GM23338 (cell line): Measurements from ENCODE around the gene C2orf78. TPM values are rescaled to one million over a fixed set of nuclear protein-coding genes. Genes with fewer than 3 reads are reported as not detected.

ENCODE experiments used
- ATAC-seq: fragments of 200-7000 bp; cut with Tn5 transposase; 3 replicates; pipeline ENCODE4 v1.9.1; 2020
- DNase-seq: peaks from one replicate; pipeline ENCODE4 v3.0.0-alpha.2; 2015; ENCODE audit warnings: low spot score
- H2AFZ ChIP-seq: fragments of 200-600 bp; sonication (generic); 2 replicates; pipeline ENCODE4 v1.8.0; 2016; ENCODE audit warnings: antibody characterized with exemption, mild to moderate bottlenecking, moderate library complexity
- H3F3A ChIP-seq: fragments of 200-600 bp; sonication (generic); replicated peaks from 2 replicates; pipeline ENCODE4 v1.8.0; 2017; ENCODE audit warnings: antibody characterized with exemption, mixed run types, low read depth
- H3K27ac ChIP-seq: fragments of 200-600 bp; sonication (generic); 2 replicates; pipeline ENCODE4 v1.6.1; 2016; ENCODE audit warnings: low read depth
- H3K27me3 ChIP-seq: fragments of 200-600 bp; sonication (generic); 2 replicates; pipeline ENCODE4 v1.8.0; 2016; ENCODE audit warnings: mild to moderate bottlenecking, mixed run types, moderate library complexity; ENCODE audit not compliant: insufficient read depth
- H3K36me3 ChIP-seq: fragments of 200-600 bp; sonication (generic); 2 replicates; pipeline ENCODE4 v1.8.0; 2016; ENCODE audit warnings: mild to moderate bottlenecking; ENCODE audit not compliant: insufficient read depth
- H3K4me1 ChIP-seq: fragments of 200-600 bp; sonication (generic); 2 replicates; pipeline ENCODE4 v1.8.0; 2016; ENCODE audit warnings: mild to moderate bottlenecking, moderate library complexity; ENCODE audit not compliant: insufficient read depth
- H3K4me2 ChIP-seq: fragments of 200-600 bp; sonication (generic); 2 replicates; pipeline ENCODE4 v1.7.1; 2017; ENCODE audit warnings: mixed run types
- H3K4me3 ChIP-seq: fragments of 200-600 bp; sonication (generic); 2 replicates; pipeline ENCODE4 v1.6.1; 2016; ENCODE audit warnings: mixed run types
- H3K79me2 ChIP-seq: fragments of 200-600 bp; sonication (generic); replicated peaks from 2 replicates; pipeline ENCODE4 v1.8.0; 2017; ENCODE audit warnings: mild to moderate bottlenecking; ENCODE audit not compliant: insufficient read depth
- H3K9me2 ChIP-seq: fragments of 200-600 bp; sonication (generic); 2 replicates; pipeline ENCODE4 v1.8.0; 2017; ENCODE audit not compliant: insufficient read depth
- H4K20me1 ChIP-seq: fragments of 200-600 bp; sonication (generic); replicated peaks from 2 replicates; pipeline ENCODE4 v1.8.0; 2017; ENCODE audit warnings: mild to moderate bottlenecking; ENCODE audit not compliant: insufficient read depth
- H3K27ac Mint-ChIP-seq: 2 replicates; pipeline ENCODE4 v1.8.0; 2020; ENCODE audit warnings: inconsistent platforms, mild to moderate bottlenecking, moderate library complexity, mixed read lengths
- H3K27me3 Mint-ChIP-seq: 3 replicates; pipeline ENCODE4 v1.8.0; 2022; ENCODE audit warnings: low read depth, mild to moderate bottlenecking, moderate library complexity, mixed read lengths, inconsistent platforms; ENCODE audit not compliant: insufficient read depth, poor library complexity
- H3K36me3 Mint-ChIP-seq: 3 replicates; pipeline ENCODE4 v1.8.0; 2021; ENCODE audit warnings: low read depth, mild to moderate bottlenecking, inconsistent platforms, moderate library complexity, mixed read lengths
- H3K4me1 Mint-ChIP-seq: 3 replicates; pipeline ENCODE4 v1.8.0; 2020; ENCODE audit warnings: mild to moderate bottlenecking, inconsistent platforms, mixed read lengths
- H3K4me3 Mint-ChIP-seq: 3 replicates; pipeline ENCODE4 v1.8.0; 2021; ENCODE audit warnings: moderate library complexity, mild to moderate bottlenecking, inconsistent platforms, mixed read lengths
- H3K9me3 Mint-ChIP-seq: 3 replicates; pipeline ENCODE4 v1.8.0; 2020; ENCODE audit warnings: moderate library complexity, mild to moderate bottlenecking, inconsistent platforms, mixed read lengths
- CREB1 ChIP-seq: fragments of 250-450 bp; sonication (Bioruptor Pico); IDR thresholded peaks from 2 replicates; pipeline ENCODE4 v1.5.0; 2020; ENCODE audit warnings: low read depth, mild to moderate bottlenecking, moderate library complexity
- CTCF ChIP-seq, 2 experiments: fragments of 200-600 bp in 1 of 2; sonication (generic) in 1 of 2; conservative IDR thresholded peaks; 2 replicates each; pipeline versions ENCODE4 v1.5.1 to v1.6.1; 2016 to 2017; ENCODE audit warnings: antibody characterized with exemption in 2 of 2, low read depth in 2 of 2, mild to moderate bottlenecking in 2 of 2, moderate library complexity in 1 of 2
- JUNB ChIP-seq: IDR thresholded peaks from one replicate; pipeline ENCODE4 v1.6.1; 2016; ENCODE audit warnings: antibody characterized with exemption; ENCODE audit not compliant: unreplicated experiment
- NANOG ChIP-seq: IDR thresholded peaks from 2 replicates; pipeline ENCODE4 v1.6.1; 2016; ENCODE audit warnings: antibody characterized with exemption, borderline replicate concordance
- POLR2AphosphoS5 ChIP-seq: IDR thresholded peaks from 2 replicates; pipeline ENCODE4 v1.6.1; 2016; ENCODE audit warnings: antibody characterized with exemption, low read depth
- STAT1 ChIP-seq: IDR thresholded peaks from one replicate; pipeline ENCODE4 v1.6.1; 2016; ENCODE audit warnings: antibody characterized with exemption; ENCODE audit not compliant: unreplicated experiment
- ZNF331 ChIP-seq: fragments of 250-450 bp; sonication (Bioruptor Pico); IDR thresholded peaks from 2 replicates; pipeline ENCODE4 v1.5.0; 2020; ENCODE audit warnings: low read depth, mild to moderate bottlenecking, moderate library complexity
- polyA plus RNA-seq: library from polyadenylated mRNA; unstranded; fragments of >200 nt; fragmentation: Nextera tagmentation; extraction: Ambion mirVana; gene quantifications from 2 replicates; pipeline ENCODE4 v1.2.1, GENCODE V29; 2016
- total RNA-seq: library from RNA; depleted of rRNA; stranded (reverse); fragments of >200 nt; shearing (Covaris generic); gene quantifications from 2 replicates; pipeline ENCODE4 v1.2.3, GENCODE V29; 2014
- TF ChIP-seq, protein P1 (sequence below): IDR thresholded peaks from one replicate; pipeline ENCODE4 v1.6.1; 2018; ENCODE audit warnings: antibody characterized with exemption; ENCODE audit not compliant: unreplicated experiment
- TF ChIP-seq, protein P2 (sequence below): IDR thresholded peaks from 2 replicates; pipeline ENCODE4 v1.6.1; 2016; ENCODE audit warnings: antibody characterized with exemption

Gene C2orf78
- total and polyA plus RNA-seq, 2 experiments from 2014 or later: 0.14 to 0.18 TPM

DNA sequence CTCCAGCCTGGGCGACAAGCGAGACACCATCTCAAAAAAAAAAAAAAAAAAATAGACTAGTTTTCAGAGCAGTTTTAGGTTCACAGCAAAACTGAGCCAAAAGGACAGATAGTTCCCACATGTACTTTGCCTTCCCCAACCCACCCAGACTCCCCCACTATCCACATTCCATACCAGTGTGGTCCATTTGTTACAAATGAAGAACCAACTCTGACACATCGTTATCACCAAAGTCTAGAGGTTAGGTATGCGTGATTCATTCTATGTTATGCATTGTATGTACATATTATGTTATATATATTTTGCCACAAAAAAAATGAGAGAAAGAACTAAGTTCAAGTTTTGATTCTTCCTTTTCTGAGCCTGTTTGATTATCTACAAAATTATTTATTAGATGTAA lies 7.6 kb upstream of the C2orf78 start:
- 0 out of 3 replicates have a peak, but pooled peaks cover 5% of the 10 kb centered on the region for H3K4me1 Mint-ChIP-seq
- no peak overlapping the region for H3K4me3 Mint-ChIP-seq
- no peaks in the 10 kb centered on the region for H3K27me3 Mint-ChIP-seq
- ATAC-seq: no peak
- H3K4me2 ChIP-seq: no peak overlapping the region
- no peaks in the 10 kb centered on the region for H3K27me3 ChIP-seq
- peaks cover 48% of the 10 kb centered on the region for H3K36me3 Mint-ChIP-seq
- DNase-seq: no peak
- no peaks in the 10 kb centered on the region for H3F3A ChIP-seq
- H3K79me2 ChIP-seq: peaks cover 17% of the 10 kb centered on the region
- TF ChIP-seq NANOG (no peak), CREB1 (CRISPR knock-in tag) (no peak), JUNB (no peak), POLR2AphosphoS5 (no peak), ZNF331 (no peak), STAT1 (no peak), CTCF (conservative IDR thresholded peaks at IDR 0.05; ENCODE audit: low read depth in 2 of 2) (no peak)
- TF ChIP-seq, protein P1, sequence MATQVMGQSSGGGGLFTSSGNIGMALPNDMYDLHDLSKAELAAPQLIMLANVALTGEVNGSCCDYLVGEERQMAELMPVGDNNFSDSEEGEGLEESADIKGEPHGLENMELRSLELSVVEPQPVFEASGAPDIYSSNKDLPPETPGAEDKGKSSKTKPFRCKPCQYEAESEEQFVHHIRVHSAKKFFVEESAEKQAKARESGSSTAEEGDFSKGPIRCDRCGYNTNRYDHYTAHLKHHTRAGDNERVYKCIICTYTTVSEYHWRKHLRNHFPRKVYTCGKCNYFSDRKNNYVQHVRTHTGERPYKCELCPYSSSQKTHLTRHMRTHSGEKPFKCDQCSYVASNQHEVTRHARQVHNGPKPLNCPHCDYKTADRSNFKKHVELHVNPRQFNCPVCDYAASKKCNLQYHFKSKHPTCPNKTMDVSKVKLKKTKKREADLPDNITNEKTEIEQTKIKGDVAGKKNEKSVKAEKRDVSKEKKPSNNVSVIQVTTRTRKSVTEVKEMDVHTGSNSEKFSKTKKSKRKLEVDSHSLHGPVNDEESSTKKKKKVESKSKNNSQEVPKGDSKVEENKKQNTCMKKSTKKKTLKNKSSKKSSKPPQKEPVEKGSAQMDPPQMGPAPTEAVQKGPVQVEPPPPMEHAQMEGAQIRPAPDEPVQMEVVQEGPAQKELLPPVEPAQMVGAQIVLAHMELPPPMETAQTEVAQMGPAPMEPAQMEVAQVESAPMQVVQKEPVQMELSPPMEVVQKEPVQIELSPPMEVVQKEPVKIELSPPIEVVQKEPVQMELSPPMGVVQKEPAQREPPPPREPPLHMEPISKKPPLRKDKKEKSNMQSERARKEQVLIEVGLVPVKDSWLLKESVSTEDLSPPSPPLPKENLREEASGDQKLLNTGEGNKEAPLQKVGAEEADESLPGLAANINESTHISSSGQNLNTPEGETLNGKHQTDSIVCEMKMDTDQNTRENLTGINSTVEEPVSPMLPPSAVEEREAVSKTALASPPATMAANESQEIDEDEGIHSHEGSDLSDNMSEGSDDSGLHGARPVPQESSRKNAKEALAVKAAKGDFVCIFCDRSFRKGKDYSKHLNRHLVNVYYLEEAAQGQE: no peak
- TF ChIP-seq, protein P2, sequence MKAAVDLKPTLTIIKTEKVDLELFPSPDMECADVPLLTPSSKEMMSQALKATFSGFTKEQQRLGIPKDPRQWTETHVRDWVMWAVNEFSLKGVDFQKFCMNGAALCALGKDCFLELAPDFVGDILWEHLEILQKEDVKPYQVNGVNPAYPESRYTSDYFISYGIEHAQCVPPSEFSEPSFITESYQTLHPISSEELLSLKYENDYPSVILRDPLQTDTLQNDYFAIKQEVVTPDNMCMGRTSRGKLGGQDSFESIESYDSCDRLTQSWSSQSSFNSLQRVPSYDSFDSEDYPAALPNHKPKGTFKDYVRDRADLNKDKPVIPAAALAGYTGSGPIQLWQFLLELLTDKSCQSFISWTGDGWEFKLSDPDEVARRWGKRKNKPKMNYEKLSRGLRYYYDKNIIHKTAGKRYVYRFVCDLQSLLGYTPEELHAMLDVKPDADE: no peak
- no peaks in the 10 kb centered on the region for H3K9me3 Mint-ChIP-seq
- no peak overlapping the region for H2AFZ ChIP-seq
- no peaks in the 10 kb centered on the region for H3K4me1 ChIP-seq
- H3K36me3 ChIP-seq: peaks cover 32% of the 10 kb centered on the region; the same call in 1 of the 2 replicates
- no peak overlapping the region for H3K27ac ChIP-seq
- H3K27ac Mint-ChIP-seq: no peak overlapping the region
- no peaks in the 10 kb centered on the region; the same call in none of the 2 replicates for H4K20me1 ChIP-seq
- no peak overlapping the region for H3K4me3 ChIP-seq
- H3K9me2 ChIP-seq: no peaks in the 10 kb centered on the region
